ENCODE results near the gene RHBDL1. TPM values are rescaled to one million over a fixed set of nuclear protein-coding genes. Genes with fewer than 3 reads are reported as not detected.

Gene RHBDL1
- total RNA-seq, 1 donor from 2014 or later = 6.1 TPM

- no peaks in the 10 kb centered on the region for H3K27me3 Mint-ChIP-seq (ENCODE audit: low read depth)
- H3K4me3 Mint-ChIP-seq = peak overlapping the region; percentile 98
- DNase-seq (ENCODE audit: low spot score in 2 of 2, unreplicated experiment in 2 of 2) = no peak
- H3K36me3 Mint-ChIP-seq = no peaks in the 10 kb centered on the region
- no peak for TF ChIP-seq CTCF (IDR thresholded peaks at IDR 0.05; ENCODE audit: unreplicated experiment)
- H3K9me3 Mint-ChIP-seq = no peaks in the 10 kb centered on the region
- H3K27ac Mint-ChIP-seq = no peak overlapping the region
- peaks cover 6% of the 10 kb centered on the region for H3K4me1 Mint-ChIP-seq
Measured at GRCh38 chr16:635573-636205, 39.8 kb upstream of the RHBDL1 start.

GRCh38 chr16:636206-637080, 39.0 kb upstream of the RHBDL1 start, which contains the start of gene METTL26:
Gene METTL26 (minus strand): TSS chr16:636305. CDS start chr16:636290, 15 bp downstream.
- no peaks in the 10 kb centered on the region for H3K9me3 Mint-ChIP-seq
- H3K27ac Mint-ChIP-seq = peak within 1 kb of the TSS; percentile 99
- no peaks in the 10 kb centered on the region for H3K36me3 Mint-ChIP-seq
- DNase-seq (ENCODE audit: low spot score in 2 of 2, unreplicated experiment in 2 of 2) = peak; percentile 89 to 98
- H3K4me1 Mint-ChIP-seq = peaks cover 6% of the 10 kb centered on the region
- H3K27me3 Mint-ChIP-seq (ENCODE audit: low read depth) = no peaks in the 10 kb centered on the region
- peak within 1 kb of the TSS; percentile 98 for H3K4me3 Mint-ChIP-seq
- no peak for TF ChIP-seq CTCF (IDR thresholded peaks at IDR 0.05; ENCODE audit: unreplicated experiment)

GRCh38 chr16:637081-638018, 38.1 kb upstream of the RHBDL1 start:
- Mint-ChIP-seq H3K4me1 (peaks cover 6% of the 10 kb centered on the region), H3K27me3 (ENCODE audit: low read depth) (no peaks in the 10 kb centered on the region), H3K36me3 (no peaks in the 10 kb centered on the region), H3K27ac (no peak overlapping the region), H3K9me3 (no peaks in the 10 kb centered on the region), H3K4me3 (peak overlapping the region; percentile 98)
- DNase-seq (ENCODE audit: low spot score in 2 of 2, unreplicated experiment in 2 of 2) = no peak
- no peak for TF ChIP-seq CTCF (IDR thresholded peaks at IDR 0.05; ENCODE audit: unreplicated experiment)

GRCh38 chr16:638034-638543, 37.4 kb upstream of the RHBDL1 start:
- no peak for TF ChIP-seq CTCF (IDR thresholded peaks at IDR 0.05; ENCODE audit: unreplicated experiment)
- Mint-ChIP-seq H3K9me3 (no peaks in the 10 kb centered on the region), H3K36me3 (no peaks in the 10 kb centered on the region), H3K27me3 (ENCODE audit: low read depth) (no peaks in the 10 kb centered on the region), H3K27ac (no peak overlapping the region), H3K4me3 (peak overlapping the region; percentile 55), H3K4me1 (peaks cover 6% of the 10 kb centered on the region)
- no peak for DNase-seq (ENCODE audit: low spot score in 2 of 2, unreplicated experiment in 2 of 2)

- Mint-ChIP-seq H3K9me3 (no peaks in the 10 kb centered on the region), H3K27me3 (ENCODE audit: low read depth) (no peaks in the 10 kb centered on the region)
Measured at GRCh38 chr16:638836-639235, 36.6 kb upstream of the RHBDL1 start.

More at GRCh38 chr16:638836-639235, 36.6 kb upstream of the RHBDL1 start:
- Mint-ChIP-seq H3K4me3 (peak overlapping the region; percentile 31), H3K4me1 (peaks cover 6% of the 10 kb centered on the region), H3K27ac (no peak overlapping the region), H3K36me3 (no peaks in the 10 kb centered on the region)
- DNase-seq (ENCODE audit: low spot score in 2 of 2, unreplicated experiment in 2 of 2) = no peak
- no peak for TF ChIP-seq CTCF (IDR thresholded peaks at IDR 0.05; ENCODE audit: unreplicated experiment)

Data from mesothelial cell of epicardium (in vitro differentiated cells).